ENCODE data around the gene MAP1LC3C.

MAP1LC3C gene

GRCh38 chr1:242002072-242002471, 3.2 kb upstream of the MAP1LC3C start:
- peaks cover 8% of the 10 kb centered on the region for H3K27me3 Mint-ChIP-seq (ENCODE audit: low read depth, poor library complexity)
- no peaks in the 10 kb centered on the region for H3K36me3 Mint-ChIP-seq (ENCODE audit: low read depth)
- H3K27ac Mint-ChIP-seq: no peak overlapping the region
- no peak overlapping the region for H3K4me3 Mint-ChIP-seq
- no peak for DNase-seq
- no peaks in the 10 kb centered on the region for H3K9me3 Mint-ChIP-seq
- TF ChIP-seq CTCF (IDR thresholded peaks at IDR 0.05): no peak
- H3K4me1 Mint-ChIP-seq: peaks cover 18% of the 10 kb centered on the region

- H3K4me3 Mint-ChIP-seq: no peak overlapping the region
- DNase-seq: no peak
- no peak overlapping the region for H3K27ac Mint-ChIP-seq
- no peaks in the 10 kb centered on the region for H3K9me3 Mint-ChIP-seq
- H3K4me1 Mint-ChIP-seq: peaks cover 18% of the 10 kb centered on the region
- peaks cover 8% of the 10 kb centered on the region for H3K27me3 Mint-ChIP-seq (ENCODE audit: low read depth, poor library complexity)
- no peaks in the 10 kb centered on the region for H3K36me3 Mint-ChIP-seq (ENCODE audit: low read depth)
- TF ChIP-seq CTCF (IDR thresholded peaks at IDR 0.05): no peak
Measured at GRCh38 chr1:242000434-242000833, 1.5 kb upstream of the MAP1LC3C start.

- DNase-seq: peak; percentile 70
Measured at GRCh38 chr1:241998412-241998921, 431 bp downstream of the MAP1LC3C start.

GRCh38 chr1:241997401-241997998, 1.4 kb downstream of the MAP1LC3C start:
- peaks cover 25% of the 10 kb centered on the region for H3K4me1 Mint-ChIP-seq
- DNase-seq: no peak
- H3K27me3 Mint-ChIP-seq (ENCODE audit: low read depth, poor library complexity): peaks cover 4% of the 10 kb centered on the region
- H3K9me3 Mint-ChIP-seq: no peaks in the 10 kb centered on the region
- H3K4me3 Mint-ChIP-seq: no peak overlapping the region
- no peak overlapping the region for H3K27ac Mint-ChIP-seq
- no peak for TF ChIP-seq CTCF (IDR thresholded peaks at IDR 0.05)
- H3K36me3 Mint-ChIP-seq (ENCODE audit: low read depth): no peaks in the 10 kb centered on the region

More at GRCh38 chr1:241998412-241998921, 431 bp downstream of the MAP1LC3C start:
- TF ChIP-seq CTCF (IDR thresholded peaks at IDR 0.05): peak; percentile 47
- Mint-ChIP-seq H3K9me3 (no peaks in the 10 kb centered on the region), H3K4me1 (peaks cover 19% of the 10 kb centered on the region), H3K36me3 (ENCODE audit: low read depth) (no peaks in the 10 kb centered on the region), H3K27ac (no peak overlapping the region), H3K4me3 (peak overlapping the region; percentile 71), H3K27me3 (ENCODE audit: low read depth, poor library complexity) (peaks cover 4% of the 10 kb centered on the region)

- Mint-ChIP-seq H3K9me3 (no peaks in the 10 kb centered on the region), H3K4me1 (peaks cover 38% of the 10 kb centered on the region), H3K27me3 (ENCODE audit: low read depth, poor library complexity) (peaks cover 12% of the 10 kb centered on the region), H3K36me3 (ENCODE audit: low read depth) (no peaks in the 10 kb centered on the region), H3K27ac (no peak overlapping the region), H3K4me3 (no peak overlapping the region)
- DNase-seq: no peak
- no peak for TF ChIP-seq CTCF (IDR thresholded peaks at IDR 0.05)
Measured at GRCh38 chr1:241994171-241994570, 4.7 kb downstream of the MAP1LC3C start.

GRCh38 chr1:241992734-241993133, 6.2 kb downstream of the MAP1LC3C start:
- DNase-seq: no peak
- no peaks in the 10 kb centered on the region for H3K36me3 Mint-ChIP-seq (ENCODE audit: low read depth)
- H3K27ac Mint-ChIP-seq: no peak overlapping the region
- TF ChIP-seq CTCF (IDR thresholded peaks at IDR 0.05): no peak
- no peak overlapping the region for H3K4me3 Mint-ChIP-seq
- H3K4me1 Mint-ChIP-seq: peaks cover 35% of the 10 kb centered on the region
- peaks cover 12% of the 10 kb centered on the region for H3K27me3 Mint-ChIP-seq (ENCODE audit: low read depth, poor library complexity)
- no peaks in the 10 kb centered on the region for H3K9me3 Mint-ChIP-seq

All from nephron progenitor cell (in vitro differentiated cells).